ENCODE results near the gene FLT4.

GRCh38 chr5:180626661-180627385 is 22.6 kb downstream of the FLT4 start:
- TF ChIP-seq CTCF (IDR thresholded peaks at IDR 0.05; ENCODE audit: insufficient read depth, low read length, poor library complexity, severe bottlenecking) (no peak), EZH2phosphoT487 (conservative IDR thresholded peaks at IDR 0.05; ENCODE audit: low read length) (no peak)
